Neural cell (in vitro differentiated cells): ENCODE results near the gene TMEM253.

Experiments used
- CTCF ChIP-seq: fragments of 450-650 bp; IDR thresholded peaks from 2 replicates; pipeline ENCODE4 v1.5.1; 2014; ENCODE audit warnings: antibody characterized with exemption, mild to moderate bottlenecking, moderate library complexity; ENCODE audit not compliant: poor library complexity, severe bottlenecking
- EP300 ChIP-seq: fragments of 450-650 bp; conservative IDR thresholded peaks from 2 replicates; pipeline ENCODE4 v1.6.1; 2014; ENCODE audit warnings: antibody characterized with exemption, mild to moderate bottlenecking, moderate library complexity; ENCODE audit not compliant: poor library complexity, severe bottlenecking
- EZH2 ChIP-seq: fragments of 200-600, 300-800 bp; shearing (Covaris generic), sonication (generic); IDR thresholded peaks from 2 replicates; pipeline ENCODE4 v1.6.1; 2014; ENCODE audit warnings: antibody characterized with exemption, low read length, borderline replicate concordance, mild to moderate bottlenecking; ENCODE audit not compliant: insufficient read depth, poor library complexity, severe bottlenecking
- POLR2AphosphoS5 ChIP-seq: IDR thresholded peaks from 2 replicates; pipeline ENCODE4 v1.6.1; 2012
- TAF1 ChIP-seq: IDR thresholded peaks from 2 replicates; pipeline ENCODE4 v1.6.1; 2012; ENCODE audit warnings: low read depth
- TF ChIP-seq, protein P1 (sequence below): IDR thresholded peaks from 2 replicates; pipeline ENCODE4 v1.6.1; 2012; ENCODE audit warnings: borderline replicate concordance

DNA sequence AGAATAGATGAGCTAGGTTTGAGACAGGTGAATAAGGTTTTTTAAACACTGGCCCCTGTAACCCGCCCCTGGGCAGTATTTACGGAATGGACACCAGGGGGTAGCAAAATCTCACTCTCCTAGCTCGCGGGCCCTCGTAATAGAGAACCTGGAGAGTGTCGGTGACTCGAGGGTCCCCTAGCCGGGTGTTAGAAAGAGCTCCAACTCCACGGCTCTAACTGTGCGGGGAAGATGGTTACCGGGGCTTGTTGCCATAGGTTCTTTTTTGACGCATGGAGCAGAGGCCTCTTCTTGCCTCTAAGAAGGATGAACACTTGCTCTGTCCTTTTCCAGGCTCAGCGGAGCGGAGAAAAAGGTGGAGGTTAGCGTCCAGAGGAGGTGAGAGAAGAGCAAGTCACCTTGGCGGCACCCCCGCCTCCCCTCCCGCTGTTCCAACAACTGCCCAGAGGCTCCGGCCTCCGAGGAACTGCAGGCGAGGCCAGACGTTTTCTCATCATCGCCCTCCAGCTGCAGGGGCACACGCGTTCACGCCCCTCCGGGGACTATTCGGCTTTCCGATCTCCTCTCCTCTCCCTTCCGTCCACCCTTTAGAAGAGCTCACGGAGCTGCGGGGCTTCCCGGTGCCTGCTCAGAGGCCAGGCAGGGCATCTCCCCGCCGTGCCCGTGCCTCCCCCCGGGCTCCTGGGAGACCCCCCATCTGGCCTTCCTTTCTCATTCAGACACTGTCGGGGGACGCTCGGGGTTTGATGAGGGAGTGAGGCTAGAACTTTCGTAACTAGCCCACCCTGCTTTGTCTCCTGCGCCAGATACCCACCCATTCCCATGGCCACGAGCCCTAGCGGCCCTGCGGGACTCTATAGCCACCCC is 32.1 kb upstream of the TMEM253 start:
- TF ChIP-seq CTCF: peak; percentile 73
- TF ChIP-seq, protein P1, sequence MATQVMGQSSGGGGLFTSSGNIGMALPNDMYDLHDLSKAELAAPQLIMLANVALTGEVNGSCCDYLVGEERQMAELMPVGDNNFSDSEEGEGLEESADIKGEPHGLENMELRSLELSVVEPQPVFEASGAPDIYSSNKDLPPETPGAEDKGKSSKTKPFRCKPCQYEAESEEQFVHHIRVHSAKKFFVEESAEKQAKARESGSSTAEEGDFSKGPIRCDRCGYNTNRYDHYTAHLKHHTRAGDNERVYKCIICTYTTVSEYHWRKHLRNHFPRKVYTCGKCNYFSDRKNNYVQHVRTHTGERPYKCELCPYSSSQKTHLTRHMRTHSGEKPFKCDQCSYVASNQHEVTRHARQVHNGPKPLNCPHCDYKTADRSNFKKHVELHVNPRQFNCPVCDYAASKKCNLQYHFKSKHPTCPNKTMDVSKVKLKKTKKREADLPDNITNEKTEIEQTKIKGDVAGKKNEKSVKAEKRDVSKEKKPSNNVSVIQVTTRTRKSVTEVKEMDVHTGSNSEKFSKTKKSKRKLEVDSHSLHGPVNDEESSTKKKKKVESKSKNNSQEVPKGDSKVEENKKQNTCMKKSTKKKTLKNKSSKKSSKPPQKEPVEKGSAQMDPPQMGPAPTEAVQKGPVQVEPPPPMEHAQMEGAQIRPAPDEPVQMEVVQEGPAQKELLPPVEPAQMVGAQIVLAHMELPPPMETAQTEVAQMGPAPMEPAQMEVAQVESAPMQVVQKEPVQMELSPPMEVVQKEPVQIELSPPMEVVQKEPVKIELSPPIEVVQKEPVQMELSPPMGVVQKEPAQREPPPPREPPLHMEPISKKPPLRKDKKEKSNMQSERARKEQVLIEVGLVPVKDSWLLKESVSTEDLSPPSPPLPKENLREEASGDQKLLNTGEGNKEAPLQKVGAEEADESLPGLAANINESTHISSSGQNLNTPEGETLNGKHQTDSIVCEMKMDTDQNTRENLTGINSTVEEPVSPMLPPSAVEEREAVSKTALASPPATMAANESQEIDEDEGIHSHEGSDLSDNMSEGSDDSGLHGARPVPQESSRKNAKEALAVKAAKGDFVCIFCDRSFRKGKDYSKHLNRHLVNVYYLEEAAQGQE: no peak
- TF ChIP-seq EZH2: no peak
- TF ChIP-seq TAF1: no peak
- TF ChIP-seq POLR2AphosphoS5: no peak
- no peak for TF ChIP-seq EP300
